ENCODE results near the gene TNKS1BP1. TPM values are rescaled to one million over a fixed set of nuclear protein-coding genes. Genes with fewer than 3 reads are reported as not detected.

TNKS1BP1 gene
- total RNA-seq, 1 experiment from 2014 or later: 127 TPM

GRCh38 chr11:57303990-57304579 lies 20.7 kb downstream of the TNKS1BP1 start (continued):
- TF ChIP-seq CTCF (IDR thresholded peaks at IDR 0.05) (no peak), CBFB (CRISPR knock-in tag; IDR thresholded peaks at IDR 0.05; ENCODE audit: low read depth) (no peak)

- Mint-ChIP-seq H3K4me3 (no peak overlapping the region), H3K27ac (peak overlapping the region; percentile 70; the same call in 1 of the 2 replicates), H3K27me3 (ENCODE audit: low read depth) (no peaks in the 10 kb centered on the region), H3K36me3 (peaks cover 66% of the 10 kb centered on the region), H3K4me1 (peaks cover 16% of the 10 kb centered on the region), H3K9me3 (peaks cover 15% of the 10 kb centered on the region)
- DNase-seq (ENCODE audit: low spot score): no peak
- ATAC-seq: peak; percentile 87
- TF ChIP-seq HMGXB4 (CRISPR knock-in tag; IDR thresholded peaks at IDR 0.05) (no peak), ZMAT4 (CRISPR knock-in tag; IDR thresholded peaks at IDR 0.05) (no peak), ZNF121 (CRISPR knock-in tag; IDR thresholded peaks at IDR 0.05) (peak; percentile 89), AFF4 (CRISPR knock-in tag; IDR thresholded peaks at IDR 0.05; ENCODE audit: borderline replicate concordance) (no peak)
- CTCF ChIA-PET: interaction anchor here (0.6 to 5.0 kb wide), 10 partner anchors 9 to 183 kb away, joined by 3 to 22 read pairs (median 4); no protein-coding TSS in a partner anchor
- POLR2A ChIA-PET: interaction anchor here (0.7 to 2.5 kb wide), 5 partner anchors 8 to 21 kb away, joined by 3 to 9 read pairs (median 4); partner anchors contain the start of gene TNKS1BP1
Observed at GRCh38 chr11:57303280-57303989, 21.3 kb downstream of the TNKS1BP1 start.

GRCh38 chr11:57302489-57302888 lies 22.3 kb downstream of the TNKS1BP1 start:
- H3K27me3 Mint-ChIP-seq (ENCODE audit: low read depth): no peaks in the 10 kb centered on the region
- ATAC-seq (no peak), DNase-seq (ENCODE audit: low spot score) (no peak)
- H3K36me3 Mint-ChIP-seq: peaks cover 67% of the 10 kb centered on the region
- H3K9me3 Mint-ChIP-seq: peaks cover 21% of the 10 kb centered on the region
- ChIA-PET POLR2A (no interaction called here), CTCF (interaction anchor here (1.1 to 5.0 kb wide), 5 partner anchors 8 to 54 kb away, joined by 3 to 22 read pairs (median 4); no protein-coding TSS in a partner anchor)
- TF ChIP-seq USF2 (CRISPR knock-in tag; IDR thresholded peaks at IDR 0.05): no peak
- TF ChIP-seq PREB (CRISPR knock-in tag; IDR thresholded peaks at IDR 0.05; ENCODE audit: borderline replicate concordance): no peak
- TF ChIP-seq TP53 (CRISPR knock-in tag; IDR thresholded peaks at IDR 0.05): no peak
- no peak overlapping the region for H3K27ac Mint-ChIP-seq
- H3K4me3 Mint-ChIP-seq: no peak overlapping the region
- H3K4me1 Mint-ChIP-seq: peaks cover 16% of the 10 kb centered on the region

Measured in WTC11 (cell line).